Fibroblast of peridontal ligament (primary cell): ENCODE results near the gene TPD52L3.

Experiments
- DNase-seq: peaks from one replicate; pipeline ENCODE4 v3.0.0-alpha.2; 2010; ENCODE audit errors: extremely low read depth

The TPD52L3 gene

DNA sequence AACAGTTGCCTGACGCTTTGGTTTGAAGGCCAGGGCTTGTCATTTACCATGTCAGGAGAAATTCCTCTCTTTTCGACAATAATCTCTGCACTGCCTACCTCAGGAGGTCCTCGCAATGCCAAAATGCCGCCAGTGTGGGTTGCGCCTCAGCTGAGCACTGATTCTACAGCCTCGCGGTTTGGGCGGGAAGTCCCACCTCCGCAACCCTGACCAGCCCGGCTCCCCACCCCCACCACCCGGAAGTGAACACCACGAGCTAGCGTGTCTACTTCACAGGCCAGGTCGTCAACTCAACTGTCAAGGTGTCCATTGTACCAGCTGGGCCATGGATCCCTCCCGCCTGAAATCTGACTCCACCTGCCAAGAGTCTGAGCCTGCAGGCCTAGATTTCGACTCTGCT is at the start of gene TPD52L3:
TSS of gene TPD52L3 (plus strand) at position 273 of the 400 bp plus-strand sequence. CDS start 221 bp downstream, outside the sequence.
- no peak for DNase-seq

DNA sequence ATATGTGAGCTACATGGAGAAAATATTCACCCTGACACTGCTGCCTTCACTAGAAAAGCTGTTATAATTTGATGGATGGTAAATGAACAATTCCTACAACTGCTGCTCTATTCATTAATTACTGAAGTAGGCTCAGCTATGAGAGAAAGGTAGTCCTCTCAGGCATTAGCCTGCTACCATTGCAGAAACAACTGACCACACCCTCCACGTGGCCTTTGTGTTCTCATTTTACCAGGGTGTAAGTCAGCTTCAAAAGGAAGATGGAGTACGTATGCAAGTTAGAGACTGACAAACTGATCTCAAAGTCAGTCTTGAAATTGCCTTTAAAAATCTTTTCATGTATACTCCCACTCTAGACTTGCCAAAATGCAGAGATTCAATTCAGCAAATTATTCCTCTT is 26.3 kb upstream of the TPD52L3 start:
- no peak for DNase-seq

DNA sequence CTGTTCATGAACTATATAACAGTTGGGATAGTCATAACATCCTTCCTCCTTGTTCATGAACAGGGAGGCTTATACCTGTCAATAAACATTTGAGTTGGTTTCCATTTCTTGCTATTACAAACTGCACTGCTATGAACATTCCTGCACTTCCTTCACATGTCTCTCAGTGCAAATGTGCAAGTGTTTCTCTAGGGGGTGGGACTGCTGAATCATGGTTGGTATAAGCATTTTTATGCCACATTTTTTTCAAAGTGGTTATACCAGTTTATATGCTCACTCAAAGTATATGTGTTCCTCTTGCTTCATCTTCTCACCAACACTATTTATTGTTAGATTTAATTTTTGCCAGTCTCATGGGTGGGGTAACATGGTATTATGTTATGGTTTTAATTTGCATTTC is 25.8 kb upstream of the TPD52L3 start:
- peak; percentile 2 for DNase-seq

DNA sequence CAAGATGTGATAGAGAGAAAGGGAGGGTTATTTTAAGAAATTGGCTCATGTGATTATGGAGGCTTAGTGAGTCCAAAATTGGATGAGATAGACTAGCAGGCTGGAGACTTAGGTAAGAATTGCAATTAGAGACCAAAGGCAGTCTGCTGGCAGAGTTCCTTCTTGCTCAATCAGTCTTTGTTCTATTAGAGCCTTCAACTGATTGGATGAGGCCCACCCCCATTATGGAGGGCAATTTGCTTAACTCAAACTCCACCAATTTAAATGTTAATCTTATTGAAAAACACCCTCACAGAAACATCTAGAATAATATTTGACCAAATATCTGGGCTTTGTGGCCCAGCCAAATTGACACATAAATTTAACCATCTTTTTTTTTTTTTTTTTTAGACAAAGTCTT is 23.9 kb upstream of the TPD52L3 start:
- no peak for DNase-seq

DNA sequence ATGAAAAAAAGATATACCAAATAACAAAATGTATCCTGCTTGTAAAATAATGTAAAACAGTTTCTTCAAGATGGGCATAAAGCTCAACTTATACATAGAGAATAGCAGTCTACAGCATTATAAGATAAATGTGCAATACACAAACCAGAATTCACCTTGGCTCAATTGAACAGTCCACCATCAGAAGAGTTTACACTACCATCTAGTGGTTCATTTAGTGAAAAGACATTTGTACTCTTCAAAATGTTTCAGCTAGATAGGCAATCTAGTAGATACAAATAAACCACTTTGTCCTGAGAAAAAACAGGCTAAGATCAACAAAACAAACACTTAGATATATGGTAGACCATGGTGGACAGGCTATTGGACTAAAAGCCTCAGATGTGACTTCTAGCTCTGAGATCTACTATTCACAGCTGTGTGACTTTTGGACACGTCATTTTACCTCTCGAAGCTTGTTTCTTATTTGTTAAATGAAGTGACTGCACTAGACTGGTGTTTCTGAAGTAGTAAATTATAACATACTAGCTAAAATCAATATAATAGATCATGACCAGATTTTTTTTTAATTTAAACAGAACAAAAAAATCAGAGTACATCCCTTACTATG is 22.1 kb upstream of the TPD52L3 start:
- DNase-seq: peak; percentile 78

DNA sequence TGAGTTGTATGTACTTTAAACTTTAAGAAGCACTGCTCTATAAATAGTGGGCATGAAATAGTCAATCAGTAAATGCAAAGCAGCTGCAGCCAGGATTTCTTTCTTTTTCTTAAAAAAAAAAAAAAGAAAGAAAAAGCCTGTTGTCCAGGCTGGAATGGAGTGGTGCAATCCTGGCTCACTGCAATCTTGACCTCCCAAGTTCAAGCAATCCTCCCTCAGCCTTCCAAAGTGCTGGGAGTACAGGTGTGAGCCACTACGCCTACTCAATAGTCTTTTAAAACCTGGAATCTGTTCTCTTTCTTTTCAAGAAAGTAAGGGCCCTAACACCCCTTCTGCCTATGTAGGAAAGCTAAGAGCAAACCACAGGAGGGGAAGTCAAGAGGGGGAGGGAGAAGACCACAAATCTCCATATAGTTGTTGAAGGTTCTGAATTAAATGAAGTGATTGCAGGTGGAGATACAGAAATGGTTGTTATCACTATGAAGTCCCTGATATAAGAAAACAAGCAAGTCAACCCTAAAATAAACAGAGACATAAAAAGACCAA is 20.6 kb upstream of the TPD52L3 start:
- no peak for DNase-seq

DNA sequence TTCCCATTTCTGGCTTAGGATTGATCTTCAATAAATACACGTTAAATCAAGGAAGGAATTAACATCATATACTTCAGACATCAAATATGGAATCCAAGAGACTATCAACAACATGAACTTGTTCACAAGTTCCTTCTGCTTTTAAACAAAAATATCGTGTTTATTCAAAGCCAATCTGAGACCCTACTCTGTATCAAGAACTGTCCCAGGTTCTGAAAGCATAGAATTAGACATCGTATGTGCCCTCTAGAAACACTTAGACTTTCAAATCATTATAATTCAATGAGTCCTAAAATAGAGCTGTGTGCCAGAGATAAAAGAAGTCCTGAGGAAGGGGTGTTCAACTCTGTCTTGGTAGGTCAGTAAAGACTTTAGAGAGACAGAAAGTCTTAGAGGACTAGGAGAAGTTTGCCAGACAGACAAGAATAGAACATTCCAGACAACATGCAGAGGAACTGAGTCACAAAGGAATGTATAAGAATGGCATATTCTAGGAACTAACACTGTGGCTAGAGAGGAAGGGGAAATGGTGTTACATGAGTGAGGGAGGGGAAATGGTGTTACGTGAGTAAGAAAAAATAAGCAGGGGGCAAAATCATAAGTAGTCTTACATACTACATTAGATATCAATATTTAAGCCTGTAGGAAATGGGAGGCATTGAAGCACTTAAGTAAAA is 2.9 kb downstream of the TPD52L3 start:
- no peak for DNase-seq

DNA sequence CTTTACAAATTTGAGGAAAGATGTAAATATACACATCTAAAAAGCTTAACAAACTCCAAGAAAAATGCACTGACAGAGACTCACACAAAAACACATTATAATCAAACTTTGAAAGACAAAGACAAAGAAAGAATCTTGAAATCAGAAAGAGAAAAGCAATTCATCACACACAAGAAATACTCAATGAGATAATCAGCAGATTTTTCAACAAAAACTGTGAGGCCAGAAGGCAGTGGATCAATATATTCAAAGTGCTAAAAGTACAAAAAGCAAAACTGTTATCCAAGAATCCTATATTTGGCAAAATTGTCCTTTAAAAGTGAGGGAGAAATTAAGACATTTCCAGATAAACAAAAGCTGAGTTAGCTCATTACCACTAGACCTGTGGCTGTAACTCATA is 6.1 kb downstream of the TPD52L3 start:
- no peak for DNase-seq

DNA sequence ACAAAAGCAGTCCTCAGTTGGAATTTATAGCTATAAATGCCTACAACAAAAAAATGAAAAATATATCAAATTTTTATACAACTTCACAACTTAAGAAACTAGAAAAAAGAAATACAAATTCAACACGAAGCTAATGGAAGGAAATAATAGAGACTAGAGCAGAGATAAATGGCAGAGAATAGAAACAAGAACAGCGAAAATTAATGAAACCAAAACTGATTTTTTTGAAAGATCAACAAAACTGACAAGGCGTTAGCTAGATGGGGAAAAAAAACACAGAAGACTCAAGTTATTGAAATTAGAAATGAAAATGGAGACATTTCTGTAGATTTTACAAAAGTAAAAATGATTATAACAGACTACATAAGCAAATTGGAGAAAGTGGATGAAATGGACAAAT is 20.6 kb downstream of the TPD52L3 start:
- no peak for DNase-seq

DNA sequence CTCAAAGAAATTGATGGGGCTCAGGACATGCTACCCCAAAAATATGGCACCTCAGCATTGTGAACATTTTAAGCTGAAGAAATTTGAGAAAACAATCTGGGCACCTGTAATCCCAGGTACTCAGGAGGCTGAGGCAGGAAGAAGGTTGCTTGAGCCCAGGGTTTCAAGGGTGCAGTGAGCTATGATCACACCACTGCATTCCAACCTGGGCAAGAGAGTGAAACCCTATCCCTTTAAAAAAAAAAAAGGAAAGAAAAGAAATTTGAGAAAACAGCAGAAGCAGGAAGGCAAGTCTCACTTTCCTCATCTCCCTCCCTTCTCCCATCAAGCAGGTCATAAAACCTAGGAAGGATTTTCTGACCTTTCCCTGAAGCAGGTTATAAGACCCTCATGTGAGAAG is 23.6 kb downstream of the TPD52L3 start:
- DNase-seq: no peak

DNA sequence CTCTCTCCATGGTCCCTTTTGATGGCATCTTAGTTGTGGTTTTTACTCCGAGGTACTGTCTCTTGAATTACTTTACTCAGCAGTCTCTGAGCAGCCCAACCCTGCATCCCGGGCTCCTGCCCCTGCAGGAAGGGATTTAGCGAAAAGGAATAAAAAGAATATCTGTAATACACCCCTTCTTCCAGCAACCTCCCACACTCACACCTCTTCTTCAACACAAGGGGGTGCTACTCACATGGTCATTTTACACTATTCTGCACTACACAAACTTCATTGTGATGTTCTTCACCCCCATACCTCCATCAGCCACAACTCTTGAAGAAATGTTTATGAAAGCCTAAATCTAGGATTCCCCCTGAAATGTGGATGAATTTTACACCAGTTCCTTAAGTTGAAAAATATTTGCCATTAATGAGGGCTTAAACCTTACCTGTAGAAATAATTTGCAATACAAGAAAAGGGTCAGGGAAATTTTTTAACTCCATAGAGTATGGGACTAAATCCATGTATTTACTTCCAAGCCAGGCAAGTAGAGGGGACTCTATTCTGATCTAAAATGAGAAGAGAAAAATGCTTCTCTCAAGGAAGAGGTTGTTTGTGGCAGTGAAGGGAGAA is 26.0 kb downstream of the TPD52L3 start:
- peak; percentile 87 for DNase-seq

DNA sequence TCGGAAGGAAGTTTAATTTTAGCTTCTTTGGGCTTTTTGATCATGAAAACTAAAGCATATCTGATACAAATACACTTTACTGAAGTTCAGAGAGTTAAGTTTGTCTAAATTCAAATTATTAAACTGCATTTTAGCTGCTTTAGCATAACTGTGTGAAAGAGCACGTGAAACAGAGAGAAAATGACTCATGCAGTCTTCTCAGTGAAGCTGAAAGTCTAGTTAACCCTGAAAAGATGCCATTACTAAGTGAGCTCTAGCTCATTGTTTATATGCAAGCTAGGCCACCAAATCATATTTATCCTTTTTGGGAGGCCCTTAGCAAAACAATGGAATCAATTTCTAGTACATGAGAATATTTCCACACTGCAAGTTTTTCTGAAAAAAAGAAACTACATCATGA is 27.6 kb downstream of the TPD52L3 start:
- DNase-seq: peak; percentile 90

DNA sequence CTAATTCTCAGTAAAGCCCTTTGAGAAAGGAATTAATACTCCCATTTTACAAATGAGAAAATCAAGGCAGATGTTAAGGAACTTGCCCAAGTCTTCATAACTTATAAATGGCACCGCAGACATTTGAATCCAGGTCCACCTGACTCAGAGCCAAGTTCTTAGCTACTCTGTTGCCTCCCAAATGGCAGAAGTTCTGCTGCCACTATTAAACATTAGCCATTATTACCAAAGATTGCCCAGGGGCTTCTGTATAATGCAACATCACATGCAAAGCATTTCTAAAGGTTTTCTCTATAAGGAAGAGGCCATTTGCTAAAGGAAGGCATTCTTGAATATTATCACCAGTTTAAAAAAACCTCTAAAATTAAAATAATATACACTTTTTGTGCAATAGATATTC is 28.3 kb downstream of the TPD52L3 start:
- DNase-seq: no peak

DNA sequence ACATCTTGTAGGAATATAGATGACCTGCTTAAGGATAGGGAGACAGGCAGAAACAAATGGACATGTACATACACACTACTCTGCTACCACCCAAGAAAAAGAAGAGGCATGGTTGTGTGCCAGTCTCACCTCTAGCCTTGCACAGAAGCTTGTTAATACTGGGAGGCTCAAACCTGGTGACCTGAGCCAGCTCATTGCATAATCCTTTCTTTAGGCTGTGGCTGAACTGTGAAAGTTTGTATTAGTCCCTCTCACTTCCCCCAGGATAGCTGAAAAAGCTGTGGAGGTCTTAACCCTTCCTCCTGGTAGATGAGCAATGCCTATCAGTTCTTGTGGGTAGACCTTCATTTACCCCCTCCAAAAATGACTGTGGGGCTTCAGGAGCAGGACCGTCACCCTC is 28.7 kb downstream of the TPD52L3 start:
- no peak for DNase-seq

DNA sequence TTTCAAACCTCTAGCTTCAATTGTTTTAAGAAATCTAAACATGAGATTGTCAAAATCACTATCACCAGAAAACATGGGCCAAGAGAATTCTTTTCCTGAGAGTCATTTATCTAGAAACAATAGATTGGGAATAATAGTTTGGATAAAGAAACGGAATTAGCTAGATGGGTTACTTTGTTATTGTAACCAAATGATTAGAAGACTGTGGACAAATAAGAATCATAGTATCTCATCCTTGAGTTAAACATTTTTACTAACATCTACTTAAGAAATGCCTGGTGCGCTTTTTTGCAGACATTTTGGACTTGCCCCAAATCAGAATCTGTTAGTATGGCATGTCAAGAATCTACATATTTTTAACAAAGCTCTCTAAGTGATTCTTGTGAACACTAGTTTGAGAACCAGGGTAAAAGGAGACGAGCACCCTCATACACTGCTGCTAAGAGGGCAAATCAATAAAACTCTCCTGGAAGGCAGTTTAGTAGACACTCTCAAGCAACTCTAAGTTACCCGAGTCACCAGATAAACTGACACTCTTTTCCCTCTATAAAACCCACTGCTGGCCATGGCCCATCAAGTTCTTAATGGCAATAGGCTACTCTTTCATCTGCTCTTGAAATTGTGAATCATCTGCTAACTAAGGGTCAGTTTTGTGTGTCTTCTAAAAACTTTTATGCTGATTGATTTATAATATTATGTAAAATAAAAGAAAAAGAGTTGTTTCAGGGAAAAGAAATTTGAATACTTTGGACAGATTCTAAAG is 39.1 kb downstream of the TPD52L3 start:
- DNase-seq: peak; percentile 74

DNA sequence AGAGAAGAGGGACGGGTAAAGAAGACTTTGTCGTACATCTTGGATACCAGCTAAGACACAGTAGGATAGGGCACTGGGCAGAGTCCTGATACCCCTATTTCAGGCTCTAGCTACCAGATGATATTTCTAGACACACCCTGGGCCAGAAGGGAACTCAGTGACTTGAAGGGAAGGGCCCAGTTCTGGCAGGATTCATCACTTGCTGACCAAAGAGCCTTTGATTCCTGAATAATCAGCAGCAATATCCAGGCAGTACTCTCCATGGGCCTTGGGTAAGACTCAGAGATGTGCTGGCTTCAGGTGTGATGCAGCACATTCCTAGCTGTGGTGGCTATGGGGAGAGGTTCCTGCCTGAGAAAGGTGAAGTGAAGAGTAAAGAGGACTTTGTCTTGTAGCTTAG is 40.7 kb downstream of the TPD52L3 start:
- DNase-seq: no peak
